GM19035 (cell line): Measurements from ENCODE around the gene TRIM46.

ENCODE experiments used
- ATAC-seq: cut with Tn5 transposase; IDR thresholded peaks from one replicate; pipeline ENCODE4 v1.9.1; 2021; ENCODE audit not compliant: unreplicated experiment

TRIM46 gene, protein sequence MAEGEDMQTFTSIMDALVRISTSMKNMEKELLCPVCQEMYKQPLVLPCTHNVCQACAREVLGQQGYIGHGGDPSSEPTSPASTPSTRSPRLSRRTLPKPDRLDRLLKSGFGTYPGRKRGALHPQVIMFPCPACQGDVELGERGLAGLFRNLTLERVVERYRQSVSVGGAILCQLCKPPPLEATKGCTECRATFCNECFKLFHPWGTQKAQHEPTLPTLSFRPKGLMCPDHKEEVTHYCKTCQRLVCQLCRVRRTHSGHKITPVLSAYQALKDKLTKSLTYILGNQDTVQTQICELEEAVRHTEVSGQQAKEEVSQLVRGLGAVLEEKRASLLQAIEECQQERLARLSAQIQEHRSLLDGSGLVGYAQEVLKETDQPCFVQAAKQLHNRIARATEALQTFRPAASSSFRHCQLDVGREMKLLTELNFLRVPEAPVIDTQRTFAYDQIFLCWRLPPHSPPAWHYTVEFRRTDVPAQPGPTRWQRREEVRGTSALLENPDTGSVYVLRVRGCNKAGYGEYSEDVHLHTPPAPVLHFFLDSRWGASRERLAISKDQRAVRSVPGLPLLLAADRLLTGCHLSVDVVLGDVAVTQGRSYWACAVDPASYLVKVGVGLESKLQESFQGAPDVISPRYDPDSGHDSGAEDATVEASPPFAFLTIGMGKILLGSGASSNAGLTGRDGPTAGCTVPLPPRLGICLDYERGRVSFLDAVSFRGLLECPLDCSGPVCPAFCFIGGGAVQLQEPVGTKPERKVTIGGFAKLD

DNA sequence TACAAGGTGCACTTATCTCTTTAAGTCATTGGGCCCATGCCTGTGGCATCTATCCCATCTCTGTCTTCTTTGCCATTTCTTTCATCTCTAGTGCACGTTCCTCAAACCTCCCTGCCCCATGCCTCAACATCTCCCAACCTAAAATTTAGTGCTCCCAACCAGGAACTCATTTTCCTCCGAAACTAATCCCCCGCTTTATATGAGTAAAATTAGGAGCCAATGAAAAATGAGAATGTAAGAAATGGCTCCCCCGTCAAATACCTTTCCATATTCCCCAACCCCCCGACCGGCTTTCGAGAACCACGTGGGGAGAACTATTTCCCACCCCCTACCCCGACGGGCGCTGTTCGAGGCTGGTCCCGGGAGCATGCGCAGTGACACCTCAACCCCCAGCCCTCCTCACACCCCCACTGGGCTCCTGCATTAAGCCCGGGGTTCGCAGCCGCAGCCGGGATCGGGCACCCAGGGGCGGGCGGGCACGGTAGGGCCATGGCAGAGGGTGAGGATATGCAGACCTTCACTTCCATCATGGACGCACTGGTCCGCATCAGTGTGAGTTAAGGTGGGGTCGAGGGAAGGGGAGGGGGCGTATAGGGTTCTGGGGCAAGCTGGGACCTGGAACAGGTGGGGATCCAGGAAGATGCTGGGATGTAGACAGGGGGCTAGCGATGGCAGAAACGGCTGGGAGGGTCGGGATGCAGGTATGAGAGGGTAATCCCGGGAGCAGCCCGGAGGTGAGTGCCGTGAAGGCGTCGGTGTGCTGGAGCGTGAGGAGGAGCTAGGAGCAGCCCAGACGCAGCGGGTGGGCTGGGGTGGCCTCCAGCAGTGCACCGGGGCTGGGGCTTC is at the start of gene TRIM46:
Gene TRIM46, plus strand, starts transcription at position 372 of the 846 bp plus-strand sequence. Its CDS starts 118 bp downstream, at position 490.
- no peak for ATAC-seq

DNA sequence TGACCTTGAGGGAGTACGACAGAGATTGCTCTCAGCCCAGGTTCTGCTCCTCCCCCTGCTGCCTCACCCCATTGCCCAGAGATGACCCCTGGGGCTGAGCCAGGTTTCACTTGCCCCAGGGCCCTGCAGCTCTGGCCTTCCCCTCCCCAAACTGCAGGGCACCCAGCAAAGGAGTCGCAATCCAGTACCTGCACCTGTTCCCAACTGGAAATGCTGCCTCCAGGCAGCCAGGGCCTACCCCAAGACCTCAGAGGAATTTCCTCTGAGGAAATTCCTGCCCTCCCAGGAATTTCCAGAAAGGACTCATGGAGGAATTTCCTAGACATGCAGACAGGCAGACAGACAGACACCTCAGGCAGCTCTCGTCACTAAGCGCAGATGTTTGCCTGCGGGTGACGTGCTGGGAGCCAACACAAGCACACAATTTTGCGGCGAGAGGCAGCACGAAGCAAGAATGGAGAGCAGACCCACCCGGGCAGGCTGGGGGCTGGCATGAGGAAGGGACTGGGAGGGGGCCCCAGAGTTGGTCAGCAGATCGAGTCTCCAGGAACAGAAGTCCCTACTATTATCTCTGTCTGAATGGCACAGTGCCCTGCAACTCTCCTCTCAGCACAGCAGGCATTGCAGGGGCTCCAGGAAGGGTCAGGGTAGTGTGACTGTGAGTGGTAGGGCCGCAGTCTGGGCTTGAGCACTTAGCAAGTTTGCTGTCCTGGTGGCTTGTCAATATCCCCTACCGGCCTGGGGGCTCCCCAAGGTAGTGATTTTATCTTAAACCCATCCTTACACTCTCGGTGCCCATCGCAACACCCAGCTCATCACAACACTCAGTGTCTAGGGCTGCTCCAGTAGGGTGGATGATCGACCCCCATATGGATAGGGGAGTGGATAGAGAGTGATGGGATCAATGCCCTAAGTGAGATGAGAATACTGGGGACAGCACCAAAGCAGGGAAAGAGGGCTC is 48.9 kb upstream of the TRIM46 start:
- ATAC-seq: no peak

DNA sequence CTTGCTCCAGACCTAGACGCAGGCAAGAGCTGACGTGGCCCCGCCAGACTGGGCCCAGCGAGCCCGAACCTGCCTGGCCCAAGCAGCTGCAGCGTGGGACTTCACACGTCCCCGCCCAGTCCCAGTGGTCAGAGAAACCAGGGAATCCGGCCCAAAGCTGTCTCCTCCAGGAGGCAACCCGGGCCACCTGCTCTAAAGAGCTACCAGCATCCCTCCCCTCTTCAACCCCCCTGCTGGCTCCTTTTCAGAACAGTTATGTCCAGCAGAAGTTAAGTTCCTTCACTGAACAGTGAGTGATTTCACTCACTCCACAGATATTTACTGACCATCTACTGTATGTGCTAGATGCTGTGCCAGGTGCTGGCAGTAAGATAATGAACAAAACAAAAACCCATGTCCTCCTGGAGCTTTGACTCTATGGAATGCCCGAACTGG is 48.1 kb upstream of the TRIM46 start:
- ATAC-seq: no peak

DNA sequence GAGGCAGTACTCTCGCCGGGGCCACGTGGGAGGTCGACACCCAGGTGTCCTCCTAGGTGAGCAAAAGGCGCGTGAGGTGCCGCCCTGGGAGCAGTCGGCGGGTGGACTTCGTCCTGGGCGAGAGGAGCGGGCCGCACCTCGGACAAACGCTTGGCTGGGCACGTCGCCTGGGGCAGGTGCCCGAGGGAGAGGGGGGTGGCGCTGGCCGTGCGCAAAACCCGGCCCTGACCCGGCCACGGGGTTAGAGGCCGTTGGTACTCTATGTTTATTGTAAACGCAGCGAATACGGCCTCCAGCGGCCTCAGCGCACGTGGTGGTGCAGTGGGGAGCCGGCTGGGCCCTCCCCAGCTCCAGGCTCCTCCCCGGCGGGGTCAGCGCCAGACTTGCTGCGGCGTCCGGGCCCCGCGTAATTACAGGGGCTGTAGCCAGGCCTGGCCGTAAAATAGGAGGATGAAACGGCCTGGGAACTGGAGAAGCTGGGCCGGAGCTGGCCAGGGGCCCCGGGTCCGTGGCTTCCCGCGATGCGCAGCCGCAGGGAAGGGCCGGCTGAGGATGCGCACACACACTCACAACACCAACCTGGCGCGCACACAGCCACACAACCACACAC is 47.6 kb upstream of the TRIM46 start:
- ATAC-seq: no peak

DNA sequence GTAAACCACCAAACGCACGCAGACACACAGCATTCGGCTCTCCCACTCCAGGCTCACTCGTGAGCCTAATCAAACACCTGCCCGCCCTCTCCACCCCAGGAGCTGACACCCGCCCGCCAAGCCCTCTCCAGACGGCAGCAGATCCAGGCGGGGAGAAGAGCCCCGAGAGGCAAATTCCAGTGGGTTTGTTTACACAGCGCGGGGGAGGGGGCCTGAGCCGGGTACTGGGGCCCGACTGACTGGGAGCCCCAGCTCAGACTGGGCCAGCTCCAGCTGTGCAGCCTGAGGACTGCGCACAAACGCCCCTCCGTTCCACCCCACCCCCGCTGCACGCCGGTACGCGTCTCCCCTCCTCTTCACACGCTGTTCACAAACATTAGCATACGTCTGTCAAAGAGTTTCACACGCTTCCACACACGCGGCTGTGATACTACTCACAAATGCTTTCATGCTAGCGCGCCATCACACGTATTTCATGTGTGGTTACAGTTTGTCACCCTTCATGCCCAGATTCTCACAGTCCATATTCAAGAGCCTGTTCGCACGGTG is 47.0 kb upstream of the TRIM46 start:
- ATAC-seq: no peak

DNA sequence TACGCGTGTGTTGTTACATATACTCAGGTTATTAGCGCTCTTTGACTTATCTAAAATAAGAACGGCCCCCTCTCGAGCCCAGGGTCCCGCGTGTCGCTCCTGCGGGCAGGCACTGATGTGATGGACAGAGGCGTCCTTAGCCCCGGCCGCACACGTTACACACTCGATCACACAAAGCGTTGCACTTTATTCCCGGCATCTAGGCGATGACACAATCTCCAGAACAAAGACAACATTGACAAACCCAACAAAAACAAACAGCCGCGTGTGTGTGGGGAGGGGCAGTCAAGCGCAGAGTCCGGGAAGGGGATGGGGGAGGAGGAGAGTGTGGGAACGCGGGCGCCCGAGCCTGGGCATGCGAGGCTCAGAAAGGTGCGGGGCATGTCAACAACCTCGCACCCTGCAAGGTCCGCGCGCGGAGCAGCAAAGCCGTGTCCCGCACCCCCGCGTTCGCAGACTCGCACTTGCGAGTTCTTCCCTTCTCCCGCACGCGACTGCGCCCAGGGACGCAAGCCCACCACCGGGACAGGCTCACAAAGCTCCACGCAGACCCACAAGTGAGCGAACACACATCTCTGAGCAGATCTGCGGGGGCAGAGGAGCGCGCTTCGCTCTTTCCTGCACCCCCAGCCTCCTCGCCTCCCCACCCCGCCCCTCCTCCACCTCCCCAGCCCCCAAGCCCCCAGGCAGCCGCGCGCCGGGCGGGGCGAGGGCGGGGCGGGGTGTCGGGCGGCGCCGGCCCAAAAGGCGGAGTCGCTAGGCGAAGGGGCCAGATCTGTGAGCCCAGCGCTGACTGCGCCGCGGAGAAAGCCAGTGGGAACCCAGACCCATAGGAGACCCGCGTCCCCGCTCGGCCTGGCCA is 46.3 kb upstream of the TRIM46 start, which contains the start of gene EFNA1:
Gene EFNA1, plus strand, starts transcription at position 772 of the 862 bp plus-strand sequence. CDS start 102 bp downstream, outside the sequence.
- ATAC-seq: no peak

DNA sequence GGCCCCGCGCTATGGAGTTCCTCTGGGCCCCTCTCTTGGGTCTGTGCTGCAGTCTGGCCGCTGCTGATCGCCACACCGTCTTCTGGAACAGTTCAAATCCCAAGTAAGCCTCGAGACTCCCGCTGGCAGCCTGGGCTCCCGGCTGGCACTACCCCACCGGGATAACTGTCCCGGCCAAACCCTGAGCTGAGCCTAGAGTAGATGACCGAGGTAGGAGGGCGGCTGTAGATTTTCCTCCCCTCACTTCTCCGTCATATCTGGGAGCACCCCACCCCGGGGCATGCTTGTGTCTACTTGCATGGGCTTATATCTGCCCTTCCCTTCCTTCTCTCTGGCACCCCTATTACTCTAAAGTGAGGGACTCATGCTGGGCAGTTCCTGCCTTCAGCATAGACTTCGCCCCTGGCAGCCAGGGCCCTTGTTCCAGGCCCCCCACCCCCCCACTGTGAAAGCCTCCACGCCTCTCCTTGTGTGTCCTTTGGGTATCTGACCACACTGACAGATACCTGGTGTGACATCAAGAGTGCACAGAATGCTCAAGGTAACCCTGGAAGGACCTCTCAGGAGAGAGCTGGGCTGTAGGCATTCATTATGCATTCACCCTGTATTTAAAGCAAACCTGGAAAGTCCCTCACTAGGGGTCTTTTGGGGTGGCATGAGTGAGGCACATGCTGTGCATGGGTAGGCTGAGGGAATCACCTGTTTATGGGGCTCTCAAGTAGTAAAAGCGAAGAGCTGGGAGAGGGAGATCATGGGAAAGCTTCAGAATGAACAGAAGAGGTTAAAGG is 45.5 kb upstream of the TRIM46 start:
- ATAC-seq: no peak

DNA sequence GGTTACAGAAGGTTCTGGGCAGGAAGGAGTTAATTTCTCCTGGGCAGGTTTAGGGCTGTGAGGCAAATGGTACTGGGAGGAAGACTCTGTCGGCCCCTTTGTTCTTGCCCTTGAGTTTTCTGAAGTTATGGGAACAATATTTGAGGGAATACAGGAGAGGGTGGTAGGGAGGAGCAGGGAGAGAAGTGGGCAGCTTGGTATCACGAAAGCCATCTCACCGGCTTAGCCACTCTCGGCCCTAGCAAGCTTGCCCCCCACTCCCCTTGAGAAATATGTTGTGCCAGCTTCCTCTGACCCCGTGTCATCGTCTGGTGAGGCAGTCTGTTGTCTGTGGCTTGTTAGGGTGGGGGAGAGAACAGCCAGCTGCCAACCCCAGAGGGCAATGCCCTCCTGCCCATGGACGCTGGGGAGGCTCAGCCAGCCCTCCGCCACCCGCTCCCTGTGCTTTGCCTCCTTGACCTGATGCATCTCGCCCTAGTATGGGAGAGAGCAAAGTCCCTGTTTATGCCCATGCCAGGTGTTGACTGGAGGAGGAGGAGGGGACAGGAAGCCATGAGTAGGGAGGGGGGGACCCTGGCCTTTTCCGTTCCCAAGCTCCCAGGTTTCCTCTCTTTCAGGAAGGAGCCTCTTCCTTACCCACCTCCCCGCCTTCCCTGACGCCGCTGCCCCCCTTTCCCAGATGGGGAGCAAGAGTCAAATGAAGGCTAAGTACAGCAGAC is 44.7 kb upstream of the TRIM46 start:
- ATAC-seq: no peak

DNA sequence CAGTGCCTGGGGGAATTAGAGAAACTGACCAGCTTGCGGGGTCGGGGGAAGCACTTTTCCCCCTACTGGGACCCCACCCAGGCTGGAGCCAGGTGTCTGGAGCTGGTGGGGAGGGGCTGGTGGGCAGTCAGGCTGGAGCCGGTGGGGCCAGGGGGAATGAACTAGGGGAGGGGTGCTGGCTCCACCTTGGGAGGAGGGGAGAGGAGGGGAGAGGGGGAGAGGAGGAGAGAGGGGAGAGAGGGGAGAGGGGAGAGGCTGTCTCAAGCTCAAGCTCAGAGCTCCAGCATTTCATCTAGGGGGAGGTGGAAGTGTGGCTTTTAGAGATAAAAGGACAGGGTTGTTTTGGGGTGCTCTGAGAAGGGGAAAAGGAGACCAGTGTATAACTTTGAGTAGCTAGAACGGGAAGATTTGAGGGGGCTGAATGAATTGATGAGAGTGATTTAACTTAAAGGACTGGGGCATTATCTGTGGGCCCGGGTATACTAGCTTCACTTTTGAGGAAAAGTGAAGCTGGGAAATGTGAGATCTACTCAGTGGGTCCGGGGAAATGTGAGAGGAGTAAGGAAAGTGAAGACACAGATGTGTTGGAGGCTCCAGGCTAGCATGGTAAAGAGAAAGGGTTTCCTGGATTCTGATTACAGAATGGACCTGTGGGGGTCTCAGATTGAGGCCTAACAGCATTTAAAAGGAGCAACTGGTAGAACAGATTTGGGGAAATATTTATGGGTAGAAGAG is 43.2 kb upstream of the TRIM46 start:
- ATAC-seq: no peak

DNA sequence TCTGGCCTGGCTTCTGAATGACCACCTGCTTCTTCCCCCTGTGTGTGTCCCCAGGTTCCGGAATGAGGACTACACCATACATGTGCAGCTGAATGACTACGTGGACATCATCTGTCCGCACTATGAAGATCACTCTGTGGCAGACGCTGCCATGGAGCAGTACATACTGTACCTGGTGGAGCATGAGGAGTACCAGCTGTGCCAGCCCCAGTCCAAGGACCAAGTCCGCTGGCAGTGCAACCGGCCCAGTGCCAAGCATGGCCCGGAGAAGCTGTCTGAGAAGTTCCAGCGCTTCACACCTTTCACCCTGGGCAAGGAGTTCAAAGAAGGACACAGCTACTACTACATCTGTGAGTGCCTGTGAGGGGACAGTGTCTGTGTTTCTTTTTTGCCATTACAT is 42.4 kb upstream of the TRIM46 start:
- no peak for ATAC-seq

DNA sequence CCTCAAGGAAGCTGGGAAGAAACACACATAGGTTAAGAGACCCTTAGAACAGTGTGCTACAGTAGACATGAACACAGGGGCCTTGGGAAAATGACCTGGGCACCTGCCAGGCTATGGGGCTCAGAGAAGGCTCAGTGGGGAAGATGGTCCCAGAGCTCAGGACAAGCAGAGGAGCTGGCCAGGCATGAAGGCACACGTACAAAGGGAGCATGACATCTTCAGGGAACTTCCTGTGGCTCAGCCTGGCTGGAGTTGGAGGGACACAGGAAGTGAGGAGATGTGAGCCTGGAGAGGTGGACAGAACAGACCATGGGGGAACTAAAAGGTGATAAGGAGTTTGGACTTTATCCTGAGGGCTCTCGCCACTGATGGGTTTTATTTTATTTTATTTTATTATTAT is 41.8 kb upstream of the TRIM46 start:
- ATAC-seq: no peak

DNA sequence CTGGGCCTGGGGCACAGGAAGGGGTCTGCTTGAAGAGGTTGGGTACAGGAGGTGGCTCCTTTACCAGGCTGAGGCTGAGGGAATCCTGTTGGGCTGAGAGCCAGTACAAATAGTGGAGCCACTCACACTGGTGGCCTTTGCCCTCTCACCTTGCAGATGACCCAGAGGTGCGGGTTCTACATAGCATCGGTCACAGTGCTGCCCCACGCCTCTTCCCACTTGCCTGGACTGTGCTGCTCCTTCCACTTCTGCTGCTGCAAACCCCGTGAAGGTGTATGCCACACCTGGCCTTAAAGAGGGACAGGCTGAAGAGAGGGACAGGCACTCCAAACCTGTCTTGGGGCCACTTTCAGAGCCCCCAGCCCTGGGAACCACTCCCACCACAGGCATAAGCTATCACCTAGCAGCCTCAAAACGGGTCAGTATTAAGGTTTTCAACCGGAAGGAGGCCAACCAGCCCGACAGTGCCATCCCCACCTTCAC is 39.8 kb upstream of the TRIM46 start:
- ATAC-seq: no peak

DNA sequence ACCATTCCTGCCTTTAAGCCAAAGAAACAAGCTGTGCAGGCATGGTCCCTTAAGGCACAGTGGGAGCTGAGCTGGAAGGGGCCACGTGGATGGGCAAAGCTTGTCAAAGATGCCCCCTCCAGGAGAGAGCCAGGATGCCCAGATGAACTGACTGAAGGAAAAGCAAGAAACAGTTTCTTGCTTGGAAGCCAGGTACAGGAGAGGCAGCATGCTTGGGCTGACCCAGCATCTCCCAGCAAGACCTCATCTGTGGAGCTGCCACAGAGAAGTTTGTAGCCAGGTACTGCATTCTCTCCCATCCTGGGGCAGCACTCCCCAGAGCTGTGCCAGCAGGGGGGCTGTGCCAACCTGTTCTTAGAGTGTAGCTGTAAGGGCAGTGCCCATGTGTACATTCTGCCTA is 39.3 kb upstream of the TRIM46 start:
- ATAC-seq: no peak

DNA sequence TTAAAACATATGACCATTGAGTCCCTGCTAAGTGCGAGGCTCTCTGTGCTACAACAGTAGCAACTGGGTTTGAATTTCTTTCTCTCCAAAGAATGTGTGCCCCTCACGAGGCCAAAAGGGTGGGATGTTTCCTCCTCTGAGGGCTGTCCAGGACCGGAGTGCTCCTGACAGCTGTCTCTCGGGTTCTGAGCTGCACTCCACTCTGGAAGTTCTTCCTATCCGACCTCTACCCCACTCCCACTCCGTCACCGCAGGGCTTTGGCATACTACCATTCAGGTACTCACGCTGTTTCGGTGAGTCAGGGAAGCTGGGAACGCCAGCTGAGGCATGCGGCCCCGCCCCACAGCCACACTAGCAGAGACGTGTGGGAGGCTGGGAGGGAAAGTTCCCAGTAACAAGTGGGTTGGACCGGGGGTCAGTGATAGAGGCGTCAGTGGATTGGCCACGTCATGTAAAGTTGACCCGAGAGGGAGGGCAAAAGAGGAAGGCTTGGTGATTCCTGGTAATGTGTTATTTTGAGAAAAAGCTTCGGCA is 38.7 kb upstream of the TRIM46 start:
- no peak for ATAC-seq

DNA sequence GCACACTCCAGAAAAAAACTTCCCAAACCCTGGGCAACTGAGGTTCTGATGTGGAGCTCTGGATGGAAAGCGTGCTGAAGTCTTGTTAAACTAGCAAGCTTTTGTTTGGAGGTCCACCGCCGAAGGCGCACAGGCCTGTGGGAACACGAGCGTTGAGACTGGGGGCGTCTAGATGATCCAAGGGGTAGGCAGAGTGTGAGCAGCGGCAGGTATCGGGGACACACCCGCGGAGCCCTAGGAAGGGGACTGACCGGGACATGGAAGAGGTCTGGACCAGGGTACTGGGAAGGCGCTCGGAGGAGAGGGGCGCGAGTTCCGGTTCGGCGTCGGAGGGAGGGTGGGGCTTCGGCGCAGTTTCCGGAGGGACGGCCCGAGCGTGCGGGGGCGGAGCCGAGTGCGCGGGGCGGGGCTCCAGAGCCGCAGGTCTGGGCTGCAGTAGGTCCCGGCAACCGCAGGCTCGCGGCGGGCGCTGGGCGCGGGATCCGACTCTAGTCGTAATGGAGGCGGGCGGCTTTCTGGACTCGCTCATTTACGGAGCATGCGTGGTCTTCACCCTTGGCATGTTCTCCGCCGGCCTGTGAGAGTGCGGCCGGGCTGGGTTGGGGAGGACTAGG is 38.1 kb upstream of the TRIM46 start, which contains the start of gene SLC50A1:
Gene SLC50A1, plus strand, starts transcription at position 438 of the 614 bp plus-strand sequence. Its CDS starts 60 bp downstream, at position 498.
- peak; percentile 71 for ATAC-seq
